HepG2 (cell line): ENCODE measurements around the gene WDR26. TPM values are rescaled to one million over a fixed set of nuclear protein-coding genes. Genes with fewer than 3 reads are reported as not detected.

ENCODE experiments used
- ATAC-seq: fragments of 200-7000 bp; cut with Tn5 transposase; 3 replicates; pipeline ENCODE4 v1.9.1; 2020; ENCODE audit warnings: mild to moderate bottlenecking, moderate library complexity
- BruUV-seq: library from RNA; stranded (reverse); fragments of 400-500 nt; replicated peaks from 2 replicates; lab custom pipeline; 2021; lab: Mats Ljungman, UMichigan
- CTCF ChIA-PET: fragments of 300-600 bp; formaldehyde crosslinking; extraction: SDS; loops from one replicate; lab custom pipeline; 2021; ENCODE audit warnings: low total read pairs, inconsistent platforms, low intra/inter-chr PET ratio; lab: Yijun Ruan, JAX
- POLR2A ChIA-PET: fragments of 350-600 bp; sonication (Branson Sonifier 250); formaldehyde crosslinking; loops from one replicate; lab custom pipeline; 2020; ENCODE audit warnings: antibody characterized with exemption, inconsistent platforms; lab: Yijun Ruan, JAX
- DNase-seq: peaks from one replicate; pipeline ENCODE4 v3.0.0-alpha.2; 2015; ENCODE audit warnings: low spot score
- FAIRE-seq: peaks from 3 replicates; lab custom pipeline; 2011; peaks lifted over from hg19 to GRCh38; lab: Jason Lieb, UNC
- H2AFZ ChIP-seq: one replicate; pipeline ENCODE4 v1.6.1; 2011; ENCODE audit warnings: low read length, inconsistent platforms
- H3K27ac ChIP-seq: fragments of 300-600 bp; 3 replicates; pipeline ENCODE4 v1.8.0; 2011; ENCODE audit warnings: mixed run types, mild to moderate bottlenecking, mixed read lengths, low read length, inconsistent platforms; ENCODE audit not compliant: insufficient read depth; ENCODE audit errors: extremely low read length
- H3K27me3 ChIP-seq, 2 experiments: fragments of 200-600 bp in 1 of 2; 2 replicates in 1 of 2; 3 replicates in 1 of 2; pipeline versions ENCODE4 v1.6.0 to v1.8.0; 2011; ENCODE audit warnings: low read length in 2 of 2, mild to moderate bottlenecking in 2 of 2, moderate library complexity in 2 of 2, inconsistent platforms in 1 of 2; ENCODE audit not compliant: insufficient read depth in 2 of 2, control insufficient read depth in 1 of 2
- H3K36me3 ChIP-seq, 2 experiments: fragments of 200-600 bp in 1 of 2; replicated peaks in 1 of 2; 2 replicates in 1 of 2; 3 replicates in 1 of 2; pipeline versions ENCODE4 v1.5.1 to v1.8.0; 2011; ENCODE audit warnings: low read length in 2 of 2, inconsistent platforms in 1 of 2; ENCODE audit not compliant: insufficient read depth in 2 of 2, control insufficient read depth in 1 of 2
- H3K4me1 ChIP-seq: 2 replicates; pipeline ENCODE4 v1.5.1; 2012; ENCODE audit warnings: low read length, inconsistent platforms; ENCODE audit not compliant: insufficient read depth
- H3K4me2 ChIP-seq: 2 replicates; pipeline ENCODE4 v1.6.0; 2011; ENCODE audit warnings: low read depth, low read length, inconsistent platforms
- H3K4me3 ChIP-seq, 3 experiments: fragments of 200-600 bp in 1 of 3; sonication (generic), shearing (Covaris generic) in 1 of 3; replicated peaks in 1 of 3; 2 replicates each; pipeline ENCODE4 v1.5.1; 2011 to 2016; ENCODE audit warnings: low read length in 3 of 3, inconsistent platforms in 2 of 3, low read depth in 2 of 3, mild to moderate bottlenecking in 2 of 3, control low read depth in 1 of 3, mixed read lengths in 1 of 3; ENCODE audit not compliant: insufficient read depth in 1 of 3
- H3K79me2 ChIP-seq: one replicate; pipeline ENCODE4 v1.6.1; 2011; ENCODE audit warnings: low read length, inconsistent platforms; ENCODE audit not compliant: insufficient read depth
- H3K9ac ChIP-seq: 2 replicates; pipeline ENCODE4 v1.6.0; 2011; ENCODE audit warnings: mild to moderate bottlenecking, low read depth, low read length, inconsistent platforms; ENCODE audit not compliant: insufficient read depth
- H3K9me3 ChIP-seq: 2 replicates; pipeline ENCODE4 v1.5.1; 2012; ENCODE audit warnings: mild to moderate bottlenecking, low read length
- H4K20me1 ChIP-seq: 2 replicates; pipeline ENCODE4 v1.6.0; 2011; ENCODE audit warnings: inconsistent platforms, mild to moderate bottlenecking, low read length, moderate library complexity; ENCODE audit not compliant: insufficient read depth
- DR1 ChIP-seq: sonication (generic); formaldehyde crosslinking; IDR thresholded peaks from 2 replicates; pipeline ENCODE4 v1.8.0; 2021; ENCODE audit warnings: mild to moderate bottlenecking, missing genetic modification reagents, inconsistent platforms
- NFYB ChIP-seq: sonication (generic); formaldehyde crosslinking; IDR thresholded peaks from 2 replicates; pipeline ENCODE4 v1.4.0; 2020; ENCODE audit warnings: missing genetic modification reagents
- POLR2G ChIP-seq: fragments of 200-400 bp; formaldehyde crosslinking; IDR thresholded peaks from 2 replicates; pipeline ENCODE4 v1.6.1; 2018; ENCODE audit warnings: mild to moderate bottlenecking, low read depth, low read length, moderate library complexity
- SMARCE1 ChIP-seq: fragments of 450-650 bp; IDR thresholded peaks from 2 replicates; pipeline ENCODE4 v1.6.1; 2017; ENCODE audit warnings: borderline replicate concordance
- TCF7L2 ChIP-seq: IDR thresholded peaks from 2 replicates; pipeline ENCODE4 v1.6.1; 2011; ENCODE audit warnings: mild to moderate bottlenecking, low read depth, low read length, moderate library complexity
- ZC3H13 ChIP-seq: sonication (generic); formaldehyde crosslinking; IDR thresholded peaks from 2 replicates; pipeline ENCODE4 v1.8.1; 2023; ENCODE audit warnings: mild to moderate bottlenecking, missing genetic modification reagents, moderate library complexity
- ZFP90 ChIP-seq: sonication (generic); formaldehyde crosslinking; IDR thresholded peaks from 2 replicates; pipeline ENCODE4 v1.8.0; 2022; ENCODE audit warnings: missing genetic modification reagents, mild to moderate bottlenecking, inconsistent platforms, borderline replicate concordance
- ZNF547 ChIP-seq: sonication (generic); formaldehyde crosslinking; IDR thresholded peaks from 2 replicates; pipeline ENCODE4 v1.5.1; 2020; ENCODE audit warnings: mild to moderate bottlenecking, missing genetic modification reagents
- ZNF713 ChIP-seq: sonication (generic); formaldehyde crosslinking; IDR thresholded peaks from 2 replicates; pipeline ENCODE4 v1.4.0; 2020; ENCODE audit warnings: mild to moderate bottlenecking, missing genetic modification reagents
- ZNF749 ChIP-seq: sonication (generic); formaldehyde crosslinking; IDR thresholded peaks from 2 replicates; pipeline ENCODE4 v1.8.0; 2022; ENCODE audit warnings: mild to moderate bottlenecking, missing genetic modification reagents, moderate library complexity, borderline replicate concordance
- WGBS: methylation state at CpG from one replicate; pipeline ENCODE4 v1.1.6; 2017; ENCODE audit warnings: low lambda C conversion rate; 5-methylcytosine and 5-hydroxymethylcytosine counted together
- in situ Hi-C: cut with HindIII; loops from 2 replicates; pipeline ENCODE4 v1.10.0; 2017; ENCODE audit warnings: low pct_unique_long_range_greater_than_20kb; ENCODE audit not compliant: extremely low pct_ligation_motif_present
- intact Hi-C: fragments of 100-400 bp; cut with micrococcal nuclease; formaldehyde crosslinking; loops from one replicate; pipeline ENCODE4 v1.10.0; 2022; ENCODE audit not compliant: unreplicated experiment
- polyA plus RNA-seq, 8 experiments: library from polyadenylated mRNA; depleted of rRNA in 3 of 8; stranded (reverse) in 7 of 8; unstranded in 1 of 8; fragments of >200 nt; fragmentation: Illumina TruSeq in 4 of 8; extraction: Trizol in 4 of 8; gene quantifications; 2 replicates each; pipeline versions ENCODE4 v1.2.1 to v1.2.3, GENCODE V29; 2011 to 2016; ENCODE audit warnings: low read depth in 4 of 8, missing spikeins in 1 of 8, mixed read lengths in 1 of 8; ENCODE audit not compliant: insufficient read depth in 1 of 8
- total RNA-seq, 5 experiments: library from RNA; depleted of rRNA; stranded (reverse); fragments of >200 nt; fragmentation: Illumina TruSeq; extraction: Trizol; gene quantifications; 2 replicates each; pipeline ENCODE4 v1.2.3, GENCODE V29; 2016; ENCODE audit warnings: low read depth in 1 of 5
- TF ChIP-seq, protein P1 (sequence below): sonication (generic); formaldehyde crosslinking; IDR thresholded peaks from 2 replicates; pipeline ENCODE4 v1.4.0; 2020; ENCODE audit warnings: missing genetic modification reagents
- TF ChIP-seq, protein P2 (sequence below): fragments of 450-650 bp; IDR thresholded peaks from 2 replicates; pipeline ENCODE4 v1.6.1; 2016
- TF ChIP-seq, protein P3 (sequence below): IDR thresholded peaks from 2 replicates; pipeline ENCODE4 v1.4.0; 2020; ENCODE audit warnings: mild to moderate bottlenecking, missing genetic modification reagents

The WDR26 gene
- total and polyA plus RNA-seq, 2 of the 13 experiments (the other 11 are each of a cell fraction or from before 2014, with no cell fraction given): 13.2 to 23.7 TPM

DNA sequence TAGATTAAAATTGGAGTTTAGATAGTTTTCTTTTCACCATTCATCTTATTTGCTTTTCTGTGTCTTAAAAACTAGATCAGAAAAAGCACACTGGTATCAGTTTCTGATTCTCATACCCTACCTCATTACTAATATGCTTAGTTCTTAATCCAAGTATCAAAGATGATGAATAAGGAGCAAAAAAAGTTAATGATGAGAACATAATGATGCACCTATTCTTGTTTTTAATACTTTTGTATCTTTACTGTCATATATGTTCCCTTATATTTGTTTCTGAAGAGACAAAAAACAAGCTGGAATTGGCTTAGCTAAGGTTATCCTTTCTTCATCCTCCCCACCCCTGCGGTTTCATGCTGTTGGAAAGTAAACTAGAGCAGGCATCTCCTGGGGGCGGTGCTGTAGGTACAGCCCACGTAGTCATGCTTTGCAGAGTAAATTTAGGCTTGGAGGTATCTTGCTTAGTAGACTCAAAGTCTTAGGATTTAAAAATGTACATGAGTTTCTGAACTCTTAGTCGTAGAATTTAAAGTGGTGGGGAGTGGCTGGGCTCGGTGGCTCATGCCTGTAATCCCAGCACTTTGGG lies 61.5 kb downstream of the WDR26 start:
- DNase-seq (no peak), ATAC-seq (no peak), FAIRE-seq (no peak)
- H3K4me3 ChIP-seq: no peak overlapping the region
- H3K27ac ChIP-seq: no peak overlapping the region
- H3K79me2 ChIP-seq: no peaks in the 10 kb centered on the region
- H3K9me3 ChIP-seq: no peaks in the 10 kb centered on the region
- POLR2A ChIA-PET: no interaction called here
- H3K9ac ChIP-seq: no peak overlapping the region
- CTCF ChIA-PET: no interaction called here
- intact Hi-C loops (no loop called here), in situ Hi-C loops (no loop called here)
- no peak overlapping the region for H3K4me2 ChIP-seq
- peaks cover 9 to 46% of the 10 kb centered on the region in 2 experiments for H3K36me3 ChIP-seq
- 96% methylated on average over 5 of the region's 5 CpGs for WGBS
- no TSS peak for BruUV-seq
- H2AFZ ChIP-seq: no peak overlapping the region
- no peaks in the 10 kb centered on the region for H3K27me3 ChIP-seq
- no peaks in the 10 kb centered on the region for H4K20me1 ChIP-seq
- H3K4me1 ChIP-seq: peaks cover 8% of the 10 kb centered on the region
- TF ChIP-seq NFYB (CRISPR knock-in tag) (no peak), SMARCE1 (no peak), ZFP90 (CRISPR knock-in tag) (no peak), DR1 (CRISPR knock-in tag) (no peak), ZNF547 (CRISPR knock-in tag) (no peak), ZNF713 (CRISPR knock-in tag) (no peak), ZNF749 (no peak), POLR2G (no peak), TCF7L2 (no peak), ZC3H13 (CRISPR knock-in tag) (no peak)
- TF ChIP-seq, protein P1, sequence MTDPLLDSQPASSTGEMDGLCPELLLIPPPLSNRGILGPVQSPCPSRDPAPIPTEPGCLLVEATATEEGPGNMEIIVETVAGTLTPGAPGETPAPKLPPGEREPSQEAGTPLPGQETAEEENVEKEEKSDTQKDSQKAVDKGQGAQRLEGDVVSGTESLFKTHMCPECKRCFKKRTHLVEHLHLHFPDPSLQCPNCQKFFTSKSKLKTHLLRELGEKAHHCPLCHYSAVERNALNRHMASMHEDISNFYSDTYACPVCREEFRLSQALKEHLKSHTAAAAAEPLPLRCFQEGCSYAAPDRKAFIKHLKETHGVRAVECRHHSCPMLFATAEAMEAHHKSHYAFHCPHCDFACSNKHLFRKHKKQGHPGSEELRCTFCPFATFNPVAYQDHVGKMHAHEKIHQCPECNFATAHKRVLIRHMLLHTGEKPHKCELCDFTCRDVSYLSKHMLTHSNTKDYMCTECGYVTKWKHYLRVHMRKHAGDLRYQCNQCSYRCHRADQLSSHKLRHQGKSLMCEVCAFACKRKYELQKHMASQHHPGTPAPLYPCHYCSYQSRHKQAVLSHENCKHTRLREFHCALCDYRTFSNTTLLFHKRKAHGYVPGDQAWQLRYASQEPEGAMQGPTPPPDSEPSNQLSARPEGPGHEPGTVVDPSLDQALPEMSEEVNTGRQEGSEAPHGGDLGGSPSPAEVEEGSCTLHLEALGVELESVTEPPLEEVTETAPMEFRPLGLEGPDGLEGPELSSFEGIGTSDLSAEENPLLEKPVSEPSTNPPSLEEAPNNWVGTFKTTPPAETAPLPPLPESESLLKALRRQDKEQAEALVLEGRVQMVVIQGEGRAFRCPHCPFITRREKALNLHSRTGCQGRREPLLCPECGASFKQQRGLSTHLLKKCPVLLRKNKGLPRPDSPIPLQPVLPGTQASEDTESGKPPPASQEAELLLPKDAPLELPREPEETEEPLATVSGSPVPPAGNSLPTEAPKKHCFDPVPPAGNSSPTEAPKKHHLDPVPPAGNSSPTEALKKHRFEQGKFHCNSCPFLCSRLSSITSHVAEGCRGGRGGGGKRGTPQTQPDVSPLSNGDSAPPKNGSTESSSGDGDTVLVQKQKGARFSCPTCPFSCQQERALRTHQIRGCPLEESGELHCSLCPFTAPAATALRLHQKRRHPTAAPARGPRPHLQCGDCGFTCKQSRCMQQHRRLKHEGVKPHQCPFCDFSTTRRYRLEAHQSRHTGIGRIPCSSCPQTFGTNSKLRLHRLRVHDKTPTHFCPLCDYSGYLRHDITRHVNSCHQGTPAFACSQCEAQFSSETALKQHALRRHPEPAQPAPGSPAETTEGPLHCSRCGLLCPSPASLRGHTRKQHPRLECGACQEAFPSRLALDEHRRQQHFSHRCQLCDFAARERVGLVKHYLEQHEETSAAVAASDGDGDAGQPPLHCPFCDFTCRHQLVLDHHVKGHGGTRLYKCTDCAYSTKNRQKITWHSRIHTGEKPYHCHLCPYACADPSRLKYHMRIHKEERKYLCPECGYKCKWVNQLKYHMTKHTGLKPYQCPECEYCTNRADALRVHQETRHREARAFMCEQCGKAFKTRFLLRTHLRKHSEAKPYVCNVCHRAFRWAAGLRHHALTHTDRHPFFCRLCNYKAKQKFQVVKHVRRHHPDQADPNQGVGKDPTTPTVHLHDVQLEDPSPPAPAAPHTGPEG (CRISPR knock-in tag): no peak
- TF ChIP-seq, protein P2, sequence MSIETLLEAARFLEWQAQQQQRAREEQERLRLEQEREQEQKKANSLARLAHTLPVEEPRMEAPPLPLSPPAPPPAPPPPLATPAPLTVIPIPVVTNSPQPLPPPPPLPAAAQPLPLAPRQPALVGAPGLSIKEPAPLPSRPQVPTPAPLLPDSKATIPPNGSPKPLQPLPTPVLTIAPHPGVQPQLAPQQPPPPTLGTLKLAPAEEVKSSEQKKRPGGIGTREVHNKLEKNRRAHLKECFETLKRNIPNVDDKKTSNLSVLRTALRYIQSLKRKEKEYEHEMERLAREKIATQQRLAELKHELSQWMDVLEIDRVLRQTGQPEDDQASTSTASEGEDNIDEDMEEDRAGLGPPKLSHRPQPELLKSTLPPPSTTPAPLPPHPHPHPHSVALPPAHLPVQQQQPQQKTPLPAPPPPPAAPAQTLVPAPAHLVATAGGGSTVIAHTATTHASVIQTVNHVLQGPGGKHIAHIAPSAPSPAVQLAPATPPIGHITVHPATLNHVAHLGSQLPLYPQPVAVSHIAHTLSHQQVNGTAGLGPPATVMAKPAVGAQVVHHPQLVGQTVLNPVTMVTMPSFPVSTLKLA: no peak
- TF ChIP-seq, protein P3, sequence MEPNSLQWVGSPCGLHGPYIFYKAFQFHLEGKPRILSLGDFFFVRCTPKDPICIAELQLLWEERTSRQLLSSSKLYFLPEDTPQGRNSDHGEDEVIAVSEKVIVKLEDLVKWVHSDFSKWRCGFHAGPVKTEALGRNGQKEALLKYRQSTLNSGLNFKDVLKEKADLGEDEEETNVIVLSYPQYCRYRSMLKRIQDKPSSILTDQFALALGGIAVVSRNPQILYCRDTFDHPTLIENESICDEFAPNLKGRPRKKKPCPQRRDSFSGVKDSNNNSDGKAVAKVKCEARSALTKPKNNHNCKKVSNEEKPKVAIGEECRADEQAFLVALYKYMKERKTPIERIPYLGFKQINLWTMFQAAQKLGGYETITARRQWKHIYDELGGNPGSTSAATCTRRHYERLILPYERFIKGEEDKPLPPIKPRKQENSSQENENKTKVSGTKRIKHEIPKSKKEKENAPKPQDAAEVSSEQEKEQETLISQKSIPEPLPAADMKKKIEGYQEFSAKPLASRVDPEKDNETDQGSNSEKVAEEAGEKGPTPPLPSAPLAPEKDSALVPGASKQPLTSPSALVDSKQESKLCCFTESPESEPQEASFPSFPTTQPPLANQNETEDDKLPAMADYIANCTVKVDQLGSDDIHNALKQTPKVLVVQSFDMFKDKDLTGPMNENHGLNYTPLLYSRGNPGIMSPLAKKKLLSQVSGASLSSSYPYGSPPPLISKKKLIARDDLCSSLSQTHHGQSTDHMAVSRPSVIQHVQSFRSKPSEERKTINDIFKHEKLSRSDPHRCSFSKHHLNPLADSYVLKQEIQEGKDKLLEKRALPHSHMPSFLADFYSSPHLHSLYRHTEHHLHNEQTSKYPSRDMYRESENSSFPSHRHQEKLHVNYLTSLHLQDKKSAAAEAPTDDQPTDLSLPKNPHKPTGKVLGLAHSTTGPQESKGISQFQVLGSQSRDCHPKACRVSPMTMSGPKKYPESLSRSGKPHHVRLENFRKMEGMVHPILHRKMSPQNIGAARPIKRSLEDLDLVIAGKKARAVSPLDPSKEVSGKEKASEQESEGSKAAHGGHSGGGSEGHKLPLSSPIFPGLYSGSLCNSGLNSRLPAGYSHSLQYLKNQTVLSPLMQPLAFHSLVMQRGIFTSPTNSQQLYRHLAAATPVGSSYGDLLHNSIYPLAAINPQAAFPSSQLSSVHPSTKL: no peak
